ENCODE data around the gene CPSF4L.

CPSF4L gene

DNA sequence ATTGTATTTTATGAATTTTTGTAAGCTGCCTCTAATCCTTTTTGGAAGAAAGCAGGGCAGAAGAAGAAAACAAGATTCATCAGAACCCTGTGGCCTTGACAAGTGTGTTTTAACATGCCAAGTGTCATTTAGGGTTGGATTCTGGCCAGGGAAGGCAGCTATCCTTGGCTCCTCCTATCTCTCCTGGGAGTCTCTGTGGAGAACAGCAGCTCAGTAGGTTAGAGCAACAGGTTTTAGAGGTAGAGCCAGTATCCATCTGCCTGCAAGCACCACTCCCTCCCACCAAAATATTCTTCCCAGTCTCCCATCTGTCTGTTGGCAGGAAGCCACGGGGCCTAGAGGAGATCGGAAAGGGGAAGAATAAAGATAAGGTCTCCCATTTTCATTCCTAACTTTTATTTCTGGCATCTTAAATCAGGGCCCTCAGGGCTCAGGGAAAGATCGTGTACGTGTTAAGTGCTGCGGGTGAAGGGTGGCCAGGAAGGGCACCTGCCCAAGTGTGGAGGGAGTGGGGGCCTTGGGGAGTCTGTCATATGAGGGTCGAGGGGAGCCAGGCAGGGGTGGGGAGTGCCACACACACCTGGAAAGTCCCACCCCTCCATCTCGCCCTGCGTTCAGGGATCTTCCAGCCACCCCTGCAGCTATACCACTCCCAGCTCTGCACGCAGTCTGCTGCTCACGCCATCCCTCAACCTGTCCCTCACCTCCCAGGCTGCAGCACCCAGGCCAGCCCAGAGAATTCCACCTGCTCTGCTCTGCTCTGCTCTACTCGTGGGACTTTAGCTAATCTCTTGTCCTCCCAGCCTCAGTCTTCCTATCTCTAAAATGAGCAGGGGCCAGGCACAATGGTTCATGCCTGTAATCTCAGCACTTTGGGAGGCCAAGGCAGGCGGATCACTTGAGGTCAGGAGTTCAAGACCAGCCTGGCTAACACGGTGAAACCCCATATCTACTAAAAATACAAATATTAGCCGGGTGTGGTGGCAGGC, 17.1 kb upstream of the CPSF4L start:
- Histone ChIP-seq H3K79me2 (ENCODE audit: low read length) (no peaks in the 10 kb centered on the region), H3K9me3 (replicated peaks; ENCODE audit: insufficient read depth, low read length) (no peaks in the 10 kb centered on the region), H3K9ac (ENCODE audit: low read length) (no peak overlapping the region), H3K27me3 (replicated peaks; ENCODE audit: insufficient read depth, low read length) (no peaks in the 10 kb centered on the region), H2AFZ (ENCODE audit: low read length) (no peak overlapping the region), H3K9me2 (replicated peaks; ENCODE audit: insufficient read depth, low read length) (no peaks in the 10 kb centered on the region), H3K4me2 (ENCODE audit: low read depth, low read length) (no peak overlapping the region), H3K4me1 (ENCODE audit: low read length) (no peaks in the 10 kb centered on the region), H3K36me3 (replicated peaks; ENCODE audit: insufficient read depth, low read length) (no peaks in the 10 kb centered on the region), H3K4me3 (ENCODE audit: low read length) (no peak overlapping the region), H3K27ac (ENCODE audit: low read length) (no peak overlapping the region), H3F3A (ENCODE audit: insufficient read depth, low read length) (no peaks in the 10 kb centered on the region), H4K20me1 (ENCODE audit: insufficient read depth, low read length) (no peaks in the 10 kb centered on the region)
- TF ChIP-seq CTCF (IDR thresholded peaks at IDR 0.05; ENCODE audit: low read length), result no peak
- no peak for TF ChIP-seq EZH2 (optimal IDR thresholded peaks at IDR 0.05; ENCODE audit: low read depth, low read length)
- no peak for TF ChIP-seq EZH2phosphoT487 (IDR thresholded peaks at IDR 0.05; ENCODE audit: low read length)
- DNase-seq, result no peak

DNA sequence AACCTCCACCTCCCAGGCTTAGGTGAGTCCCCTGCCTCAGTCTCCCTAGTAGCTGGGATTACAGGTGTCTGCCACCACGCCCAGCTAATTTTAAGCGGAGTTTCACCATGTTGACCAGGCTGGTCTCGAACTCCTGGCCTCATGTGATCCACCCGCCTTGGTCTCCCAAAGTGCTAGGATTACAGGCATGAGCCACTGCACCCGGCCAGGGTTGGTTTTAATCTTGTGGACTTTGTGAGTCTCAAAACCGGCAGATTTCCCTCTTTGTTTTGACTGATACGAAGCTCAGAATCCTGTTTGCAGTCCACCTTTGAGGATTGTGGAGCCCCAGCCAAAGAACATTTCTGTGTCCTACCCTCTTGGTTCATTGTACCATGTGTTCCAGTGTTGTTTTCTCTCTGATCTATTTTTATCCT, 16.4 kb upstream of the CPSF4L start:
- Histone ChIP-seq H3K4me2 (ENCODE audit: low read depth, low read length) (no peak overlapping the region), H3K27ac (ENCODE audit: low read length) (no peak overlapping the region), H4K20me1 (ENCODE audit: insufficient read depth, low read length) (no peaks in the 10 kb centered on the region), H3K4me3 (ENCODE audit: low read length) (no peak overlapping the region), H3K79me2 (ENCODE audit: low read length) (no peaks in the 10 kb centered on the region), H3K4me1 (ENCODE audit: low read length) (no peaks in the 10 kb centered on the region), H3K36me3 (replicated peaks; ENCODE audit: insufficient read depth, low read length) (no peaks in the 10 kb centered on the region), H2AFZ (ENCODE audit: low read length) (no peak overlapping the region), H3F3A (ENCODE audit: insufficient read depth, low read length) (no peaks in the 10 kb centered on the region), H3K9me2 (replicated peaks; ENCODE audit: insufficient read depth, low read length) (no peaks in the 10 kb centered on the region), H3K27me3 (replicated peaks; ENCODE audit: insufficient read depth, low read length) (no peaks in the 10 kb centered on the region), H3K9ac (ENCODE audit: low read length) (no peak overlapping the region), H3K9me3 (replicated peaks; ENCODE audit: insufficient read depth, low read length) (no peaks in the 10 kb centered on the region)
- no peak for DNase-seq
- TF ChIP-seq CTCF (IDR thresholded peaks at IDR 0.05; ENCODE audit: low read length) (no peak), EZH2phosphoT487 (IDR thresholded peaks at IDR 0.05; ENCODE audit: low read length) (no peak), EZH2 (optimal IDR thresholded peaks at IDR 0.05; ENCODE audit: low read depth, low read length) (no peak)

GRCh38 chr17:73274490-73274889, 12.8 kb upstream of the CPSF4L start:
- Histone ChIP-seq H3K9me3 (replicated peaks; ENCODE audit: insufficient read depth, low read length) (no peaks in the 10 kb centered on the region), H3K9me2 (replicated peaks; ENCODE audit: insufficient read depth, low read length) (no peaks in the 10 kb centered on the region), H4K20me1 (ENCODE audit: insufficient read depth, low read length) (no peaks in the 10 kb centered on the region), H3F3A (ENCODE audit: insufficient read depth, low read length) (no peaks in the 10 kb centered on the region), H3K36me3 (replicated peaks; ENCODE audit: insufficient read depth, low read length) (no peaks in the 10 kb centered on the region), H2AFZ (ENCODE audit: low read length) (no peak overlapping the region), H3K79me2 (ENCODE audit: low read length) (no peaks in the 10 kb centered on the region), H3K4me3 (ENCODE audit: low read length) (no peak overlapping the region), H3K4me1 (ENCODE audit: low read length) (peaks cover 3% of the 10 kb centered on the region; the same call in 1 of the 2 replicates), H3K9ac (ENCODE audit: low read length) (no peak overlapping the region), H3K27ac (ENCODE audit: low read length) (no peak overlapping the region), H3K27me3 (replicated peaks; ENCODE audit: insufficient read depth, low read length) (no peaks in the 10 kb centered on the region), H3K4me2 (ENCODE audit: low read depth, low read length) (no peak overlapping the region)
- no peak for DNase-seq
- TF ChIP-seq EZH2 (optimal IDR thresholded peaks at IDR 0.05; ENCODE audit: low read depth, low read length), result no peak
- TF ChIP-seq CTCF (IDR thresholded peaks at IDR 0.05; ENCODE audit: low read length), result no peak
- TF ChIP-seq EZH2phosphoT487 (IDR thresholded peaks at IDR 0.05; ENCODE audit: low read length), result no peak

Data from MM.1S (cell line).